Stimulated activated CD4-positive, alpha-beta T cell treated with anti-CD3 and anti-CD28 coated beads, Interleukin-15, amount 100 ng/mL, for 1 hour (primary cell): ENCODE data around the gene GREB1.

Source experiments
- DNase-seq, 2 donors: peaks; one replicate each; pipeline ENCODE4 v3.0.0-alpha.2; 2020; ENCODE audit warnings: low read depth in 1 of 2, low spot score in 1 of 2

Gene GREB1

GRCh38 chr2:11508279-11508678 lies 25.6 kb upstream of the GREB1 start:
- DNase-seq, result no peak

DNA sequence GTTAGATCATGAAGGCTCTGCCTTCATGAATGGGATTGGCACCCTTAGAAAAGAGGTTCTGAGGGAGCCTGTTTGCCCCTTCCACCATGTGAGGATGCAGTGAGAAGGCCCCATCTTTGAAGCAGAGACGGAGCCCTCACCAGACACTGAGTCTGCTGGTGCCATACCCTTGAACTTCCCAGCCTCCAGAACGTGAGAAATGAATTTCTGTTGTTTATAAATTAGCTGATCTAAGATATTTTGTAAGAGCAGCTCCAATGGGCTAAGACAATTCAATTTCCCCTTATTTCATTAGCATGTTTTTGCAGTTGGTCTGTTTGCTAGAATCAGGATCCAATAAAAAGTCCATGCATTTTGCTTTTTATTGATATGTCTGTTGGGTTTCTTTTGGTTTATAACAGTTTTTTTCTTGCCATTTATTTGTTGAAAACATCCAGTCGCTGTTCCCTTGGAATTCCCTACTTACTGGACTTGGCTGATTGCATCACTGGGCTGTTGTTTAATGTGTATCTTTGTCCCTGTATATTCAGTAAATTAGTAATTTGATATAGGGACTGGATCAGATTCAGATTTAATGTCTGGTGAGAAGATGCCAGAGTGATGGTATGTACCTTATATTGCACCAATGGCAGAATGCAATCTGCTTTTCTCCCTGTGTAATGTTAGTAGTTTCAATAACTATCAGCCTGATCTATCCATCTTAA lies 24.0 kb upstream of the GREB1 start:
- no peak for DNase-seq

GRCh38 chr2:11512431-11512830 lies 21.4 kb upstream of the GREB1 start:
- no peak for DNase-seq

DNA sequence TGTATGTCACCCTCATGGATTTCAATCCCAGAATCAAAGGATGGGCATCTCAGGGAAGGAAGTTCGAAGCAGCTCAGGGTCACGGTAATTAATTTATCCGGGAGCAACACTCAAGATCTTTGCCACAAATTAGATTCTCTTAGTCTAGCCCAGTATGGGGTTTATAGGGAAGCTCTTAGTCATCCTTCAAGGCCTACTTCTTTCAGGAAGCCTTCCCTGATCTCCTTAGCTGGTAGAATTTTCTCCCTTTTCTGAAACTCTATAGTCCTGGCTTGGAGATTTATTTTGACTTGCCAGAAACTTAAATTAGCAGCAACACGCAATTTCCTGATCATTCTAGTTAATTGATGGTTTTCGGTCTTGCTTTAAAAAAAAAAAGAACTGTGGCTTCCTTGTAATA lies 20.5 kb upstream of the GREB1 start:
- no peak for DNase-seq

- no peak for DNase-seq
These were observed 19.6 kb upstream of the GREB1 start for GRCh38 chr2:11514081-11514730.

DNA sequence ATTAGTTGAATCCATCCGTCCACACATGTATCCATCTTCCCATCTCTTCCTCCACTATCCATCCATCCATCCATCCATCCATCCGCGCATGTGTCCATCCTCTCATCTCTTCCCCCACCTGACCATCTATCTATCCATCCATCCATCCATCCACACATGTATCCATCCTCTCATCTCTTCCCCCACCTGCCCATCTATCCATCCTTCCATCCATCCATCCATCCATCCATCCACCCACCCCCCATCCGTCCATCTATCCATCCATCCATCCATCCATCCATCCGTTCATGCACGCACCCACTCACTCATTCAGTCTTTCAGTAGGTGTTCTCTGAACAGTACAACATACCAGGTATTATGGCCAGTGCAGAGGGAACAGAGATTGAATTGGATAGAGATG lies 18.9 kb upstream of the GREB1 start:
- no peak for DNase-seq

DNA sequence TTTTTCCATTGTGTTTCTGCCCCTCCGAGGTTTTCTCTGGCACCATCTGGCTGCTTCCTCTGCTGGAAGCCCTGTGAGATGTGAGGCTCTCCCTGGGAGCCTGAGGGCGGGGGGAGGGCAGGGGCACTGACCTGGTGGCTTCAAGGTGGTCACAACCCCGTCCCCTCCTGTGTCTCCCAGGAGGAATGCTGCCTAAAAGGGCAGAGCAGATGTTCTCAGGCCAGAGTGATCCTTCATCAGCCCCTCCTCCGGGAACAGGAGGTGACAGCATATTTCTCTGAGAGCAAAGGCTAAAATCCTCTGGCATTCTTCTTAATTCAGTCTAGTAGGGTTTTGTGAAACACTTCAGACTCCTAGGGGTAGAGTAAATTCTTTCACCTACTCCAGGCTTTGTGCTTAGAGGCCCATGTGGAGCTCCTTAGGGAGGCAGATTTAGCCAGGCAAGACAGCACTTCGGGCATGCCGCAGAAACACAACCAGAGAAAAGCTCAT lies 18.3 kb upstream of the GREB1 start:
- no peak for DNase-seq

DNA sequence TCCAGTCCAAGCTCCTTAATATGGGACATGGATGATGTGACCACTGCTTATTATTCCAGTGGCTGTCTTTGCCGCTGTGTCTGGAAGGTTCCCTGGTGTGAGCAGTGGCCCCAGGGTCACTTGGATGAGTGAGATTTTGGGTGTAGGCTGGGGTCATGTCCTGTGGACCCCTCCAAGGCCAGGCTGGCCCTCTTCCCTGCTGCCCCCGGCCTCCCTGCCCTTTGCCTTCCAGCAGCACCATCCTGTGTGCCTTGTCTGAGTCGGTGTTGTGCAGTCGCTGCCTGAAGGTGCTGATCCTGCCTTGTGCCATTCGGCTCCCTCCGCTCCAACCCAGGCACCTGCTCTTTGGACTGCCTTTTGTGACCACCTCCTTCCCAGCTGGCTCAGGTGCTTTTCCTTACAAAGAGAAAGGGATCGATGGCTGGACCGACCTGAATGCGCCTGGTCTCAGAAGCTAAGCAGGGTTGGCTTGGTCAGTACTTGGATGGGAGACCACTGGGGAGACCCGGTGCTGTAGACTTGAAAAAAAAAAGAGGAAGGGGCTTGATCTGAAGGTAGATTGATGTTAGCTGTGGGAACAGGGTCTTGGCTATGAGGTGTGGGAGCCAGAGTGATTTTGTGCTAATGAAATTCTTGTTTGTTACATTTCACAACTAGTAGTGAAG lies 16.7 kb upstream of the GREB1 start:
- no peak for DNase-seq

- no peak for DNase-seq
These were observed 15.9 kb upstream of the GREB1 start for GRCh38 chr2:11517906-11518305.

DNA sequence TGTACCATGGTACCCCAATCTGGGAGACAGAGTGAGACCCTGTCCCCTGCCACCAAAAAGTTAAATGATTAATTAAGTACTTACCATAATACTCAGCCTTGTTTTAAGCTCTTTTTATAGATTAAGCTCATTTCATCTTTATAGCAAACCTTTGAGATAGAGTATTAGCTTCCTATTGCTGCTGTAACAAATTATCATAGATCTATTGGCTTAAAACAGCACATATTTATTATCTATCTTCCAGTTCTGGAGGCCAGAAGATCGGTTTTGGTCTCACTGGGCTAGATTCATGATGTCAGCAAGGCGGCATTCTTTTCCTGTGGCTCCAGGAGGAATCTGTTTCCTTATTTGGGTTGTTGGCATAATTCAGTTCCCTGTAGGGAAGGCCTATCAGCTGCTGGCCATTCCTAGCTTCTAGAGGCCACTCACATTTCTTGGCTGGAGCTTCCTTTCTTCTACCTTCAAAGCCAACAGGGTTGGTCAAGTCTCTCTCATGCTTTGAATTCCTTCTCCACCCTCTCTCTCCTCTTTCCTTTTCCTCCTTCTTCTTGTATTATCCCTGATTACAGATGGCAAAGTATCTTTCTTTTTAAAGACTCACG lies 13.7 kb upstream of the GREB1 start:
- DNase-seq, result no peak

DNA sequence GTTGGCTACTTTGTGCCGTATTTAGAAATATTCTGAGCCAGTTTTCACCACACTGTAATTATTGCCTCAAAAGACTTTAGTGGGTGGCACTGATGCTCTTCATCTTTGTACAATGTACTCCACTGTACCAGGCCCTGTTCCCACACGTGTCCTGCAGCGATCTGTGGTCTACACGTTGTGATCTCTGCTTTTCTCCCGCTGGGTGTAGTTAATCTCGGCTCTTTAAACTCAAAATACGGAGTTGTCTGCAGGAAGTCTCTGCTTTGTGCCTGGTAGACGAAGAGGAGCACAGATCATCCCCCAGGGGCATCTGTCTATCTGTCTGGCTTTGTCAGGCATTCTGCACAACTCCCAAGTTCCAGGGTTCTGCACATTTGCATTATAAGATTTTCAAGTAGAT lies 12.1 kb upstream of the GREB1 start:
- DNase-seq, result no peak

- no peak for DNase-seq
These were observed 9.4 kb upstream of the GREB1 start for GRCh38 chr2:11524470-11524869.

DNA sequence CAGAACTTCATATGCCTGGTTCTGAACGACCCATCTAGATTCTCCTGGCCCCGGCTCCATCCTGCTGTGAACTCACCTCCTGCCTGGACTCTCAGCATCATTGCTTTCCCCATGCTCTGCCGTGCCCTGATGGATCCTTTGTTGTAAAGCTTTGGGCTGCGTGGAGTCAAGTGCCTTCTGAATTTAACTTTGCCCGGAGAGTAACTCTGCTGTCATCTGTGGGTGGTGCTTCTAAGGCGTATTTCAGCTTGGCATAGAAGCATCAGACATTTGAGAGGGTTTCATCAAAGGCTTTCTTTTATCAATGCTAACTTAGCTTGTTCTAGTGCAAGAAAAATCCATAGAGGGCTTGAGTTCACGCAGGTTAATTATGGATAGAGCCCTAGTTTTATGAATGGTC lies 8.1 kb upstream of the GREB1 start:
- no peak for DNase-seq

- DNase-seq, result no peak
These were observed 6.8 kb upstream of the GREB1 start for GRCh38 chr2:11527001-11527400.

DNA sequence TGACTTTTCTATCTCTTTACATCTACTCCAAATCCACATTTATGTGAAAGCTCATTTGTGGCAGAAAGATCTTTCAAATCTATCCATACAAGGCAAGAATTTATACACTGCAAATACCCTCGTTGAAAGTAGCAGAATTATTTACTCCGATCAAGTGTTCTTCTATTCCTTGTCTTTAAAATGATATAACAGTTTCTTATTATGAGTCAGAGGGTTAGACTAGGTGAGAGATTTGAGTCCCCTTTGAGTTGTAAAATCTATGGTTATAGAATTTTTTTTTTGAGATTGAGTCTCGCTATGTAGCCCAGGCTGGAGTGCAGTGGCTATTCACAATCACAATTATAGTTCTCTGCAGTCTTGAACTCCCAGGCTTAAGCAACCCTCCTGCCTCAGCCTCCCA lies 5.6 kb upstream of the GREB1 start:
- DNase-seq, result no peak

DNA sequence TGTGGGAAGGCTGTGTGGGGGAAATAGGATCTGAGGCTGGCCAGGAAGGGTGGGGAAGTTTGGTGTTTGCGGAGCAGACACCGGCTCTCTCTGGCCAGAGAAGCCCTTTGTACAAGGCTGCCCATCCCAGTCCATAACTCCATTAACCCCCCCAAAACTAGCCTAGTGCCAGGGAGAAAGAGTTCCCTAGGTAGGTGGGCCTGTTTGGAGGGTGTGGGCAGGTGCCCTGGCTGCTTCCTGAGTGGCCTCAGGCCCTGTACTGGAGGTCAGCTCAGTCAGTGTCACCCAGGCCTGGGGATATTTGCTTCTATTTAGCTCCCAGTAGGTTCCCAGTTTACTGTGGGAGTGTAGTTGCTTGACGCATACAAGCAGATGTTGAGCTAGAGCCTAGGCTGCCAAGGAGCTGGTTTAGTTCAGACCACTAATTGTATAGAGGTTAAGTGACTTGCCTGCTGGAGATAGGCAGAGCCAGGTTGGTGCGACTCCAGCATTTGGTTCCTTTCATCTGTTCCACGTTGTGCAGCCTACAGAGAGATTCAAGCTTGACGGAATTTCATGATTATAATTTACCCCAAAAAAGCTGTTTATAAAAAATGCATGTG lies 2.9 kb upstream of the GREB1 start:
- DNase-seq, result no peak

GRCh38 chr2:11532416-11533055 lies 1.3 kb upstream of the GREB1 start:
- no peak for DNase-seq

DNA sequence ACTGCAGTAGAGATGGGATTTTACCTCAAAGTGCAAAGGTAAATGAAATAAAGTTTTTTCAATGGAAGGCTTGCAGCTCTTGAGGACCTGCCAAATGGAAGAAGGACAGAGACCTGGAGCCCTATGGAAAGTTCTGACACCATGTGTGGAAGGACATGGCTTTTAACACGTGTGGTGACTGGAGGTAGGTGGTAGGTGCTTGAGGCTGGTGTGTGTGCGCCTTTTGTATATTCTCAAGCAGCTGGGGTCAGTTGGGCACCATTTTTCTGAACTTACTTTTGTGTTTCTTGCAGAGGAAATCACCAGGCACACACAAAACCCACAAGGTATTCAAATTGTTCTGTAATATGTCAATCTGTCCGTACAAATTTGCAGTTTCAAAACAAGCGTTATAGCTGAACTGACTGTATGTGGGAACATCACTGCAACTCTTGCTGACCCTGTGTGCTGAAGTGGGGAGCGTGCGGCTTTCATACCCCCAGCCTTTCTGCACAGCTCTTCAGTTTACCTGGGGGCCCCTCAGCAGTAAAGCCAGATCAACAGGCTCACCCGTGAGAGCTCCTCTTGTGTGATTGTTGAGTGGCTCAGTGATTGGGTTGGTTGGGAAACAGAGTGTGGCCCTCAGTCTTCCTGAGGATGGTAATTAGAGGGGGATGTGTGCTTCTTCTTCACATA lies 363 bp downstream of the GREB1 start:
- no peak for DNase-seq

DNA sequence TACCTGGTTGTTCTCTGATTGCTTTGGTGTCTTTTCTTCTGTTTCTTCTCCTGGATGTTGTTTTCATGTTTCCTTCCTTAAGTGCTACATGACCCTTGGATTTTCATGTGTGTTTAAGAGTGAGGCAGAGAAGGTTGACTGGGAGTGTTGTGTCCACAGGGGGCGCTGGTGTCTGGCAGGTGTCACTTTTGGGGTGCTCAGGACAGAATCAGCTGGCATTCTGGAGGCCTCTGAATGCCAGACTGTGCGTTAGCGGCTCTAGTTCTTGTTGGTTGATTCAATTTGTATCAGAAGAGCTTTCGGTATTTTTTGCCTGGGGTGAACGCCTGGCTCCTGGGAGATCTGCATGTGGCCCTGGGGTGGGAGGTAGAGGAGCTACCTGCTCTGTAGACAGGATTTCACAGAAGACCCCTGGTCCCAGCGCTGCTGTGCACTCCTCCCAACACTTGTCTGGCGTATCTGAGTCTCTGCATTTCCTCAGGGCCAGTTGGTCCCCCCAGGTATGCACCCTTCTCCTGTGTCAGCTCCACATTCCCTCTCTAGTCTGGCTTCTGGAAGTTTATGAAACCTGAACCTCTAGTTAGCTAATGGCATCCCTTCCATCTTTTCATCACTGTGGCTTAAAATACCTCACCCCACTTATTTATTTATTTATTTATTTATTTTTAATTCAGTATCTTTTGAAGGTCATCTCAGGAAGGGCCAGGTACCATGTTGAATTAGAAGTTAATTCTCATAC lies 1.1 kb downstream of the GREB1 start:
- DNase-seq, result no peak

DNA sequence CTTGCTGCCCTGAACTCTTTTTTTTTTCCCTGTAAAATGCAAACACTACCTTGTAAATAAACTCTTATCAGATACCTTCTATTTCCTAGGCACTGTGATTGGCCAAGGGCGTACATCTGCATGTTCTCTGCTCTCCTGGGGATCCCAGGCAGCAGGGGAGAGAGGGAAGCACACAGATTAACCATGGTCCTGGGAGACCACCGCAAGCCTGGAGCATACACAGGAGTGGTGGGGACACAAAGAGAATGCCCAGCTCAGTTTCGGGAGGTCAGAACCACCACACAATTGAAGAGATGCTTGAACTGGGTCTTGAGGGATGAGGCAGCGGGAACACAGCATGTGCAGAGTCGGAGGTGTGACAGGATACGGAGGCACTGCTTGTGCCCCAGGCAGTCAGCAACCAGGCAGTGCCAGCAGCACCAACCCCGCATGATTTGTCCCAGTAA lies 2.1 kb downstream of the GREB1 start:
- DNase-seq, result no peak
